Measurements from ENCODE around the gene MYBPC1.

DNA sequence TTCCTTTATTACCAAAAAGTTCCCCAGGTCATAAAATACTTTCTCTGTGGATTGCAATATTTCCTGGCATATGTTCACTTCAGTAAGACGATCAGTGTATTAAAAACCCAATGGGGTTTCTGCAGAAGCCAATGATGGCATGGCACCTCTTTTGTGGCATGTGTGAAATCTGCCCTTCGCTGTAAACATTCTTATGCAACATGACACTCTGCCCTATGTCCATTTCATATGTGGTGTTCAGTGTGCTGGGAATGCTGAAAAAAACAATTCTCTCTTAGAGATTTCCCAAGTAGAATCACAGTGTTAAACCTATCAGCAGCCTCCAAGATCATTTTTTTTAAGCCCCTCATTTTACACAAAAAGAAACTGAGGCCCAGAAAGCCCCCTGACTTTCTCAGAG is 2.3 kb upstream of the MYBPC1 start:
- TF ChIP-seq, protein P1, sequence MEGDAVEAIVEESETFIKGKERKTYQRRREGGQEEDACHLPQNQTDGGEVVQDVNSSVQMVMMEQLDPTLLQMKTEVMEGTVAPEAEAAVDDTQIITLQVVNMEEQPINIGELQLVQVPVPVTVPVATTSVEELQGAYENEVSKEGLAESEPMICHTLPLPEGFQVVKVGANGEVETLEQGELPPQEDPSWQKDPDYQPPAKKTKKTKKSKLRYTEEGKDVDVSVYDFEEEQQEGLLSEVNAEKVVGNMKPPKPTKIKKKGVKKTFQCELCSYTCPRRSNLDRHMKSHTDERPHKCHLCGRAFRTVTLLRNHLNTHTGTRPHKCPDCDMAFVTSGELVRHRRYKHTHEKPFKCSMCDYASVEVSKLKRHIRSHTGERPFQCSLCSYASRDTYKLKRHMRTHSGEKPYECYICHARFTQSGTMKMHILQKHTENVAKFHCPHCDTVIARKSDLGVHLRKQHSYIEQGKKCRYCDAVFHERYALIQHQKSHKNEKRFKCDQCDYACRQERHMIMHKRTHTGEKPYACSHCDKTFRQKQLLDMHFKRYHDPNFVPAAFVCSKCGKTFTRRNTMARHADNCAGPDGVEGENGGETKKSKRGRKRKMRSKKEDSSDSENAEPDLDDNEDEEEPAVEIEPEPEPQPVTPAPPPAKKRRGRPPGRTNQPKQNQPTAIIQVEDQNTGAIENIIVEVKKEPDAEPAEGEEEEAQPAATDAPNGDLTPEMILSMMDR (IDR thresholded peaks at IDR 0.05) = no peak
- TF ChIP-seq POLR2A (IDR thresholded peaks at IDR 0.05) = no peak
- no peak for TF ChIP-seq POLR2AphosphoS5 (IDR thresholded peaks at IDR 0.05; ENCODE audit: insufficient read depth in 1 of 2, low read depth in 1 of 2)
